ENCODE measurements around the gene NF1.
"Not testable (repeated sequence)": the region's sequence is repeated elsewhere in the genome, so short reads cannot be mapped to it uniquely, and the experiment has no call there.

Gene NF1

GRCh38 chr17:31269036-31269577, 174.3 kb downstream of the NF1 start:
- no peak for DNase-seq

GRCh38 chr17:31269578-31269983, 174.8 kb downstream of the NF1 start:
- no peak for DNase-seq

- DNase-seq: no peak
Measured at GRCh38 chr17:31272236-31272635, 177.5 kb downstream of the NF1 start.

- no peak for DNase-seq
Measured at GRCh38 chr17:31272803-31273202, 178.0 kb downstream of the NF1 start.

- no peak for DNase-seq
Measured at GRCh38 chr17:31273516-31273915, 178.7 kb downstream of the NF1 start.

GRCh38 chr17:31274252-31274651, 179.5 kb downstream of the NF1 start:
- DNase-seq: no peak

GRCh38 chr17:31275116-31275515, 180.3 kb downstream of the NF1 start:
- no peak for DNase-seq

- no peak for DNase-seq
Measured at GRCh38 chr17:31279401-31279800, 184.6 kb downstream of the NF1 start.

- DNase-seq: no peak
Measured at GRCh38 chr17:31281061-31281460, 186.3 kb downstream of the NF1 start.

- DNase-seq: no peak
Measured at GRCh38 chr17:31283841-31284240, 189.1 kb downstream of the NF1 start.

GRCh38 chr17:31286587-31286986, 191.8 kb downstream of the NF1 start:
- no peak for DNase-seq

GRCh38 chr17:31287932-31288331, 193.2 kb downstream of the NF1 start:
- not testable (repeated sequence) for DNase-seq

GRCh38 chr17:31289790-31290189, 195.0 kb downstream of the NF1 start:
- DNase-seq: no peak

GRCh38 chr17:31291820-31292219, 197.0 kb downstream of the NF1 start:
- DNase-seq: no peak

GRCh38 chr17:31293581-31293980, 198.8 kb downstream of the NF1 start:
- DNase-seq: no peak

- DNase-seq: no peak
Measured at GRCh38 chr17:31294231-31294630, 199.5 kb downstream of the NF1 start.

- no peak for DNase-seq
Measured at GRCh38 chr17:31294820-31295488, 200.2 kb downstream of the NF1 start.

GRCh38 chr17:31295489-31295871, 200.7 kb downstream of the NF1 start:
- DNase-seq: no peak

- DNase-seq: no peak
Measured at GRCh38 chr17:31296142-31296541, 201.4 kb downstream of the NF1 start.

- no peak for DNase-seq
Measured at GRCh38 chr17:31297090-31297489, 202.3 kb downstream of the NF1 start, which contains the start of gene OMG. TSS of gene OMG (minus strand) at chr17:31297239. CDS start at chr17:31296331, 908 bp downstream.

GRCh38 chr17:31299624-31300023, 204.8 kb downstream of the NF1 start:
- DNase-seq: no peak

- no peak for DNase-seq
Measured at GRCh38 chr17:31307640-31308039, 212.9 kb downstream of the NF1 start.

- no peak for DNase-seq
Measured at GRCh38 chr17:31308372-31309334, 213.9 kb downstream of the NF1 start.

- DNase-seq: no peak
Measured at GRCh38 chr17:31309556-31309955, 214.8 kb downstream of the NF1 start.
